ENCODE measurements around the gene ARL16. TPM values are rescaled to one million over a fixed set of nuclear protein-coding genes. Genes with fewer than 3 reads are reported as not detected.

ARL16 gene
- total RNA-seq, 1 experiment from 2014 or later: 46.7 TPM

- TF ChIP-seq SP1 (CRISPR knock-in tag; conservative IDR thresholded peaks at IDR 0.05): peak; percentile 86
- TF ChIP-seq ZNF416 (CRISPR knock-in tag; IDR thresholded peaks at IDR 0.05): no peak
- TF ChIP-seq IRF2 (CRISPR knock-in tag; IDR thresholded peaks at IDR 0.05; ENCODE audit: borderline replicate concordance, low read depth): no peak
- peak; percentile 96 for TF ChIP-seq FOXK1 (CRISPR knock-in tag; IDR thresholded peaks at IDR 0.05)
- TF ChIP-seq ELF4 (CRISPR knock-in tag; IDR thresholded peaks at IDR 0.05; ENCODE audit: low read depth): peak; percentile 10; the same call in 1 of the 2 replicates
- TF ChIP-seq ZNF232 (CRISPR knock-in tag; IDR thresholded peaks at IDR 0.05): 0 out of 2 replicates have a peak, but pooled peaks have one; percentile 41
- peak; percentile 81 for TF ChIP-seq E2F4 (CRISPR knock-in tag; IDR thresholded peaks at IDR 0.05; ENCODE audit: borderline replicate concordance, low read depth)
- TF ChIP-seq CTCF (IDR thresholded peaks at IDR 0.05): peak; percentile 28; the same call in 1 of the 2 replicates
- TF ChIP-seq ZNF425 (CRISPR knock-in tag; conservative IDR thresholded peaks at IDR 0.05): no peak
- TF ChIP-seq CBFB (CRISPR knock-in tag; IDR thresholded peaks at IDR 0.05; ENCODE audit: low read depth): peak; percentile 84; the same call in 1 of the 2 replicates
- no peak for TF ChIP-seq NFATC4 (CRISPR knock-in tag; IDR thresholded peaks at IDR 0.05)
- no peak for TF ChIP-seq ZNF671 (CRISPR knock-in tag; IDR thresholded peaks at IDR 0.05)
Observed at GRCh38 chr17:81702934-81703746, 19.5 kb upstream of the ARL16 start, which contains the start of gene MRPL12 (continued).

- peak overlapping the region; percentile 70; the same call in 1 of the 2 replicates for H3K27ac Mint-ChIP-seq
- peaks cover 52% of the 10 kb centered on the region for H3K36me3 Mint-ChIP-seq
- peaks cover 16% of the 10 kb centered on the region for H3K4me1 Mint-ChIP-seq
- TF ChIP-seq, protein P1, sequence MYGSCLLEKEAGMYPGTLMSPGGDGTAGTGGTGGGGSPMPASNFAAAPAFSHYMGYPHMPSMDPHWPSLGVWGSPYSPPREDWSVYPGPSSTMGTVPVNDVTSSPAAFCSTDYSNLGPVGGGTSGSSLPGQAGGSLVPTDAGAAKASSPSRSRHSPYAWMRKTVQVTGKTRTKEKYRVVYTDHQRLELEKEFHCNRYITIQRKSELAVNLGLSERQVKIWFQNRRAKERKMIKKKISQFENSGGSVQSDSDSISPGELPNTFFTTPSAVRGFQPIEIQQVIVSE (CRISPR knock-in tag; IDR thresholded peaks at IDR 0.05; ENCODE audit: borderline replicate concordance): no peak
- TF ChIP-seq GABPB1 (CRISPR knock-in tag; IDR thresholded peaks at IDR 0.05): no peak
- TF ChIP-seq ZNF396 (CRISPR knock-in tag; IDR thresholded peaks at IDR 0.05; ENCODE audit: borderline replicate concordance): no peak
- TF ChIP-seq FOXK1 (CRISPR knock-in tag; IDR thresholded peaks at IDR 0.05): no peak
- TF ChIP-seq GTF2I (CRISPR knock-in tag; conservative IDR thresholded peaks at IDR 0.05): no peak
- TF ChIP-seq, protein P2, sequence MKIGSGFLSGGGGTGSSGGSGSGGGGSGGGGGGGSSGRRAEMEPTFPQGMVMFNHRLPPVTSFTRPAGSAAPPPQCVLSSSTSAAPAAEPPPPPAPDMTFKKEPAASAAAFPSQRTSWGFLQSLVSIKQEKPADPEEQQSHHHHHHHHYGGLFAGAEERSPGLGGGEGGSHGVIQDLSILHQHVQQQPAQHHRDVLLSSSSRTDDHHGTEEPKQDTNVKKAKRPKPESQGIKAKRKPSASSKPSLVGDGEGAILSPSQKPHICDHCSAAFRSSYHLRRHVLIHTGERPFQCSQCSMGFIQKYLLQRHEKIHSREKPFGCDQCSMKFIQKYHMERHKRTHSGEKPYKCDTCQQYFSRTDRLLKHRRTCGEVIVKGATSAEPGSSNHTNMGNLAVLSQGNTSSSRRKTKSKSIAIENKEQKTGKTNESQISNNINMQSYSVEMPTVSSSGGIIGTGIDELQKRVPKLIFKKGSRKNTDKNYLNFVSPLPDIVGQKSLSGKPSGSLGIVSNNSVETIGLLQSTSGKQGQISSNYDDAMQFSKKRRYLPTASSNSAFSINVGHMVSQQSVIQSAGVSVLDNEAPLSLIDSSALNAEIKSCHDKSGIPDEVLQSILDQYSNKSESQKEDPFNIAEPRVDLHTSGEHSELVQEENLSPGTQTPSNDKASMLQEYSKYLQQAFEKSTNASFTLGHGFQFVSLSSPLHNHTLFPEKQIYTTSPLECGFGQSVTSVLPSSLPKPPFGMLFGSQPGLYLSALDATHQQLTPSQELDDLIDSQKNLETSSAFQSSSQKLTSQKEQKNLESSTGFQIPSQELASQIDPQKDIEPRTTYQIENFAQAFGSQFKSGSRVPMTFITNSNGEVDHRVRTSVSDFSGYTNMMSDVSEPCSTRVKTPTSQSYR (CRISPR knock-in tag; IDR thresholded peaks at IDR 0.05): no peak
- TF ChIP-seq MYBL2 (CRISPR knock-in tag; IDR thresholded peaks at IDR 0.05): no peak
- TF ChIP-seq SMAD3 (CRISPR knock-in tag; IDR thresholded peaks at IDR 0.05; ENCODE audit: borderline replicate concordance): no peak
- no peak for TF ChIP-seq SMAD4 (CRISPR knock-in tag; IDR thresholded peaks at IDR 0.05)
- no peak for TF ChIP-seq FOXJ3 (CRISPR knock-in tag; IDR thresholded peaks at IDR 0.05; ENCODE audit: borderline replicate concordance)
- TF ChIP-seq, protein P3, sequence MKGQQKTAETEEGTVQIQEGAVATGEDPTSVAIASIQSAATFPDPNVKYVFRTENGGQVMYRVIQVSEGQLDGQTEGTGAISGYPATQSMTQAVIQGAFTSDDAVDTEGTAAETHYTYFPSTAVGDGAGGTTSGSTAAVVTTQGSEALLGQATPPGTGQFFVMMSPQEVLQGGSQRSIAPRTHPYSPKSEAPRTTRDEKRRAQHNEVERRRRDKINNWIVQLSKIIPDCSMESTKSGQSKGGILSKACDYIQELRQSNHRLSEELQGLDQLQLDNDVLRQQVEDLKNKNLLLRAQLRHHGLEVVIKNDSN (CRISPR knock-in tag; IDR thresholded peaks at IDR 0.05): no peak
- TF ChIP-seq, protein P4, sequence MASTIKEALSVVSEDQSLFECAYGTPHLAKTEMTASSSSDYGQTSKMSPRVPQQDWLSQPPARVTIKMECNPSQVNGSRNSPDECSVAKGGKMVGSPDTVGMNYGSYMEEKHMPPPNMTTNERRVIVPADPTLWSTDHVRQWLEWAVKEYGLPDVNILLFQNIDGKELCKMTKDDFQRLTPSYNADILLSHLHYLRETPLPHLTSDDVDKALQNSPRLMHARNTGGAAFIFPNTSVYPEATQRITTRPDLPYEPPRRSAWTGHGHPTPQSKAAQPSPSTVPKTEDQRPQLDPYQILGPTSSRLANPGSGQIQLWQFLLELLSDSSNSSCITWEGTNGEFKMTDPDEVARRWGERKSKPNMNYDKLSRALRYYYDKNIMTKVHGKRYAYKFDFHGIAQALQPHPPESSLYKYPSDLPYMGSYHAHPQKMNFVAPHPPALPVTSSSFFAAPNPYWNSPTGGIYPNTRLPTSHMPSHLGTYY (CRISPR knock-in tag; IDR thresholded peaks at IDR 0.05): no peak
- peak overlapping the region; percentile 98 for H3K4me3 Mint-ChIP-seq
- no peaks in the 10 kb centered on the region for H3K9me3 Mint-ChIP-seq
- ChIA-PET CTCF (interaction anchor here (0.6 to 2.2 kb wide), 4 partner anchors 17 to 26 kb away, joined by 3 to 9 read pairs (median 7); partner anchors contain the start of genes ARL16 and HGS), POLR2A (interaction anchor here (2.3 kb wide), 1 partner anchor 10 kb away, joined by 11 read pairs; the partner anchor contains the start of gene SLC25A10)
- no peaks in the 10 kb centered on the region for H3K27me3 Mint-ChIP-seq (ENCODE audit: low read depth)
- no peak for DNase-seq (ENCODE audit: low spot score)
- ATAC-seq: peak; percentile 9
Observed at GRCh38 chr17:81701288-81702071, 17.9 kb upstream of the ARL16 start.
